Karpas-422 (cell line): ENCODE results near the gene NOVA2. TPM values are rescaled to one million over a fixed set of nuclear protein-coding genes. Genes with fewer than 3 reads are reported as not detected.

ENCODE experiments used
- DNase-seq: peaks from one replicate; pipeline ENCODE4 v3.0.0-alpha.2; 2015
- H2AFZ ChIP-seq: fragments of 200-600 bp; sonication (generic); 2 replicates; pipeline ENCODE4 v1.6.1; 2014; ENCODE audit warnings: antibody characterized with exemption, low read length, mixed read lengths
- H3K27ac ChIP-seq: fragments of 200-600 bp; sonication (generic); 2 replicates; pipeline ENCODE4 v1.5.1; 2014; ENCODE audit warnings: mild to moderate bottlenecking, low read length, moderate library complexity
- H3K27me3 ChIP-seq: fragments of 200-600 bp; sonication (generic); 2 replicates; pipeline ENCODE4 v1.6.1; 2014; ENCODE audit warnings: low read length, mixed read lengths
- H3K36me3 ChIP-seq: fragments of 200-600 bp; sonication (generic); 2 replicates; pipeline ENCODE4 v1.6.1; 2014; ENCODE audit warnings: low read length, mixed read lengths; ENCODE audit not compliant: insufficient read depth
- H3K4me1 ChIP-seq: fragments of 200-600 bp; sonication (generic); 2 replicates; pipeline ENCODE4 v1.6.1; 2014; ENCODE audit warnings: mild to moderate bottlenecking, low read length, mixed read lengths
- H3K4me2 ChIP-seq: fragments of 200-600 bp; sonication (generic); 2 replicates; pipeline ENCODE4 v1.6.1; 2014; ENCODE audit warnings: low read length, low read depth, mild to moderate bottlenecking; ENCODE audit not compliant: poor library complexity, severe bottlenecking
- H3K4me3 ChIP-seq: fragments of 200-600 bp; sonication (generic); 2 replicates; pipeline ENCODE4 v1.5.1; 2014; ENCODE audit warnings: mild to moderate bottlenecking, antibody characterized with exemption, low read length, mixed read lengths
- H3K79me2 ChIP-seq: fragments of 200-600 bp; sonication (generic); 2 replicates; pipeline ENCODE4 v1.6.1; 2014; ENCODE audit warnings: mild to moderate bottlenecking, low read length, mixed read lengths
- H3K9ac ChIP-seq: fragments of 200-600 bp; sonication (generic); 2 replicates; pipeline ENCODE4 v1.6.0; 2014; ENCODE audit warnings: low read length
- H3K9me2 ChIP-seq: fragments of 200-600 bp; sonication (generic), shearing (Covaris generic); replicated peaks from 2 replicates; pipeline ENCODE4 v1.6.0; 2014; ENCODE audit warnings: mild to moderate bottlenecking, low read length, moderate library complexity; ENCODE audit not compliant: insufficient read depth
- H3K9me3 ChIP-seq: fragments of 300-700, 200-600 bp; sonication (generic); 2 replicates; pipeline ENCODE4 v1.6.1; 2014; ENCODE audit warnings: low read length, mixed read lengths
- H4K20me1 ChIP-seq: fragments of 200-600 bp; sonication (generic); 2 replicates; pipeline ENCODE4 v1.6.1; 2014; ENCODE audit warnings: mild to moderate bottlenecking, antibody characterized with exemption, low read length, low read depth; ENCODE audit not compliant: insufficient read depth
- total RNA-seq: library from RNA; depleted of rRNA; stranded (reverse); fragments of >200 nt; shearing (Covaris generic); gene quantifications from 2 replicates; pipeline ENCODE4 v1.2.3, GENCODE V29; 2014; ENCODE audit warnings: low replicate concordance

NOVA2 gene
- total RNA-seq, 1 experiment from 2014 or later = not detected

DNA sequence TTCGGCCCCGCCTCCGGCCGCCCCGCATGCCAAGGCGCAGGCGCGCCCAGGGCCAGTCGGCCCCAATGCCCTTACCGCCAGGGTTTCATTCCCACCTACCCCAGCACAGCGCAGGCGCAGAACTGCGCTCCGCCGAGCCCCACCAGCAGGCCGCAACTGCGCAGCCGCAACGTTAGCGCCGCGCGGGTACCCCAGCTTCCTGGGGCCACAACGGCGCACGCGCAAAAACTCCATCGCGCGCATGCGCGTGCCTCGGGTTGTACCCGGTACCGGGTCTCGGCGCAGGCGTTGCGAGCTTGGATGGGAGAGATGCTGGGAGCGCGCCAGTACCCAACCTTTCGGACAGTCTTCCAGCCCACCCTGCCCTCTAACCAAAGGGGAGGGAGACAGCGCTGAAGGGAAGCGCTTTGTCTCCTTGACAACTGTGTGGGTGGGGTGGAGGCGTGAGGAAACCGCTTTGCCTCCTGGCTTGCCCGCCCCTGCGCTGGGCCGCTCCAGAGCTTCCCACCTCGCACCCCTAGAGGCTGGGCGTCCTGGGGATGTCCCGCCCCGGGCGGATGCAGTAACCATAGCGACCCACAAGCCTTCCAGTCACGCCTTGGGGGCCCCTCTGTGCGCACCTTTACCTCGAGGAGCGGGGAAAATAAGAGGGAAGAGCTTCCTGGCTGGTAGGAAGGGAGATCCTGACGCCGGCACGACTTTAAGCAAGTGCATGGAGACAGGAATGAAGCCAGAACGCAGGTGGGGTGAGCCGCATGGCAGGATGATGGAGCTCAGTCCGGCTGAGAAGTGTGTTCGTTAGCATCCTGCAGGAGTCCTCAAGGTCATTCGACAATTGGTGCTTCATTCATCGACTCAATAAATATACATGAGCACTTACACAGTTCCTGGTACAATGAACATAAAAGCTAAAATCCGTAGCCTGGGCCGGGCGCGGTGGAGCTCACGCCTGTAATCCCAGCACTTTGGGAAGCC, 70.7 kb downstream of the NOVA2 start:
- Histone ChIP-seq H4K20me1 (no peaks in the 10 kb centered on the region), H2AFZ (peak overlapping the region; percentile 54; the same call in 1 of the 2 replicates), H3K4me1 (peaks cover 20% of the 10 kb centered on the region), H3K36me3 (peaks cover 8% of the 10 kb centered on the region; the same call in 1 of the 2 replicates), H3K4me2 (peak overlapping the region; percentile 85), H3K27me3 (no peaks in the 10 kb centered on the region), H3K79me2 (peaks cover 26% of the 10 kb centered on the region), H3K9ac (peak overlapping the region; percentile 99), H3K9me2 (no peaks in the 10 kb centered on the region), H3K4me3 (peak overlapping the region; percentile 100), H3K9me3 (no peaks in the 10 kb centered on the region), H3K27ac (peak overlapping the region; percentile 50)
- peak; percentile 99 for DNase-seq

- H3K79me2 ChIP-seq = peaks cover 26% of the 10 kb centered on the region
- peak within 1 kb of the TSS; percentile 62 for H3K27ac ChIP-seq
- H2AFZ ChIP-seq = peak within 1 kb of the TSS; percentile 93
- peak within 1 kb of the TSS; percentile 100 for H3K4me3 ChIP-seq
- H4K20me1 ChIP-seq = no peaks in the 10 kb centered on the region
- peak; percentile 64 for DNase-seq
- H3K36me3 ChIP-seq = peaks cover 8% of the 10 kb centered on the region; the same call in 1 of the 2 replicates
- no peaks in the 10 kb centered on the region for H3K27me3 ChIP-seq
- H3K9me2 ChIP-seq = no peaks in the 10 kb centered on the region
- H3K9ac ChIP-seq = peak within 1 kb of the TSS; percentile 99
- H3K9me3 ChIP-seq = no peaks in the 10 kb centered on the region
- peaks cover 20% of the 10 kb centered on the region for H3K4me1 ChIP-seq
- H3K4me2 ChIP-seq = peak within 1 kb of the TSS; percentile 85
These were observed 71.6 kb downstream of the NOVA2 start, which contains the start of gene MYPOP for GRCh38 chr19:45901912-45902650. TSS of gene MYPOP (minus strand) at chr19:45902613. CDS start at chr19:45901773, 840 bp downstream.

GRCh38 chr19:45901432-45901911, 72.2 kb downstream of the NOVA2 start:
- peak overlapping the region; percentile 99 for H3K9ac ChIP-seq
- H3K27me3 ChIP-seq = no peaks in the 10 kb centered on the region
- peak overlapping the region; percentile 100 for H3K4me3 ChIP-seq
- peaks cover 26% of the 10 kb centered on the region for H3K79me2 ChIP-seq
- H3K4me2 ChIP-seq = peak overlapping the region; percentile 85
- H3K9me2 ChIP-seq = no peaks in the 10 kb centered on the region
- no peaks in the 10 kb centered on the region for H3K9me3 ChIP-seq
- no peaks in the 10 kb centered on the region for H4K20me1 ChIP-seq
- H3K36me3 ChIP-seq = peaks cover 8% of the 10 kb centered on the region; the same call in 1 of the 2 replicates
- H2AFZ ChIP-seq = no peak overlapping the region
- no peak for DNase-seq
- no peak overlapping the region for H3K27ac ChIP-seq
- peaks cover 20% of the 10 kb centered on the region for H3K4me1 ChIP-seq

DNA sequence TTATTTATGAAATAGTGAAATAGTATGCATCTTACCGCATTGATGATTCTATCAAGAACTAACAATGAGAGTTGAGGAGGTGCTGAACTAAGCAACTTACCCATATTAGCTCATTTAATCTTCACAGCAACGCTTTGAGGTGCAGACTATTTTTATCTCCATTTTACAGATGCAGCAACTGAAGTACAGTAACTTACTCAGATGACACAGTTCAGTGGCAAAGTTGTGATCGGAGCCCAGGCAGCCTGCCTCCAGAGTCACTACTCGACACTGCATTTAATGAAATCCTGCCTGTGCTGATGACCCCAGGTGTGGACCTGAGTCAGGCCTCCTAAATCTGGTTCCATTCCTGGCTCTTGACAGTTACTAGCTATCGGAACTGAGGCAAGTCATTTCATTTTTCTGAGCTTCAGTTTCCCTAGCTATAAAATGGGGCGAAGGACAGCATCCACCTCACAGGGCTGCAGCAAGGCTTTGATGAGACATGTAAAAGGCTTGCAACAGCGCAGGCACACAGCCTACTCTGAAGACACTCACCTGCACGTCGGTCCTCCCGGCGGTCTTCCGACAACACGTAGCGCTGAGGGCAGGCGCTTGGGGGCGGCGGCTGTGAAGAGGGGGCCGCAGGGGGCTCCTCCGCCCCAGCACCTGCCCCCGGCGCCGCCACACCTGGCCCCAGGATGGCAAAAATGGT, 72.8 kb downstream of the NOVA2 start:
- no peak overlapping the region for H2AFZ ChIP-seq
- H3K4me3 ChIP-seq = peak overlapping the region; percentile 100
- H3K4me1 ChIP-seq = peaks cover 20% of the 10 kb centered on the region
- DNase-seq = no peak
- H3K4me2 ChIP-seq = peak overlapping the region; percentile 85
- H3K27me3 ChIP-seq = no peaks in the 10 kb centered on the region
- no peaks in the 10 kb centered on the region for H3K9me2 ChIP-seq
- H3K27ac ChIP-seq = no peak overlapping the region
- H3K36me3 ChIP-seq = peaks cover 8% of the 10 kb centered on the region; the same call in 1 of the 2 replicates
- 0 out of 2 replicates have a peak overlapping the region, but pooled peaks have one; percentile 99 for H3K9ac ChIP-seq
- no peaks in the 10 kb centered on the region for H4K20me1 ChIP-seq
- peaks cover 26% of the 10 kb centered on the region for H3K79me2 ChIP-seq
- no peaks in the 10 kb centered on the region for H3K9me3 ChIP-seq

- H3K27me3 ChIP-seq = no peaks in the 10 kb centered on the region
- H3K27ac ChIP-seq = no peak overlapping the region
- H3K4me2 ChIP-seq = no peak overlapping the region
- H2AFZ ChIP-seq = no peak overlapping the region
- no peak overlapping the region for H3K4me3 ChIP-seq
- H3K36me3 ChIP-seq = peaks cover 8% of the 10 kb centered on the region; the same call in 1 of the 2 replicates
- peaks cover 20% of the 10 kb centered on the region for H3K4me1 ChIP-seq
- H3K9ac ChIP-seq = no peak overlapping the region
- no peaks in the 10 kb centered on the region for H3K9me3 ChIP-seq
- no peak for DNase-seq
- H3K79me2 ChIP-seq = peaks cover 26% of the 10 kb centered on the region
- no peaks in the 10 kb centered on the region for H3K9me2 ChIP-seq
- H4K20me1 ChIP-seq = no peaks in the 10 kb centered on the region
These were observed 73.6 kb downstream of the NOVA2 start for GRCh38 chr19:45899919-45900589.

GRCh38 chr19:45899253-45899652, 74.4 kb downstream of the NOVA2 start:
- Histone ChIP-seq H4K20me1 (no peaks in the 10 kb centered on the region), H3K9me3 (no peaks in the 10 kb centered on the region), H3K27me3 (no peaks in the 10 kb centered on the region), H3K4me2 (no peak overlapping the region), H2AFZ (no peak overlapping the region), H3K27ac (no peak overlapping the region), H3K79me2 (peaks cover 26% of the 10 kb centered on the region), H3K36me3 (peaks cover 8% of the 10 kb centered on the region; the same call in 1 of the 2 replicates), H3K4me3 (no peak overlapping the region), H3K9me2 (no peaks in the 10 kb centered on the region), H3K4me1 (peaks cover 20% of the 10 kb centered on the region), H3K9ac (no peak overlapping the region)
- no peak for DNase-seq

DNA sequence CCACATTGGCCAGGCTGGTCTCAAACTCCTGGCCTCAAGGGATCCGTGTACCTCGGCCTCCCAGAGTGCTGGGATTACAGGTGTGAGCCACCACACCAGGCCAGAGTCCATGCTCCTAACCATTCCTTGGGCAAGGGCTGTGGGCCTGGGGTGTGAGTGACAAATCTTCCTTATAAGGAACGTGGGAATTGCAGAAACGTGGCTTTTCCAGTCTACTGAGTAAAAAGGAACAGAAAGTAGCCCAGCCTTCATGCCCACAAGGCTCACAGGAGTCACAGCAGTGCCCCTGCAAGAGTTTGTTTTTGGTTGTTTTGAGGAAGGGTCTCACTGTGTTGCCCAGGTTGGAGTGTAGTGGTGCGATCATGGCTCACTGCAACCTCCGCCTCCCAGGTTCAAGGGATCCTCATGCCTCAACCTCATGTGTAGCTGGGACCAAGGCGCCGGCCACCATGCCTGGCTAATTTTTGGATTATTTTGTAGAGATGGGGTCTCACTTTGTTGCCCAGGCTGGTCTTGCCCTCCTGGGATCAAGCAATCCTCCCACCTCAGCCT, 76.3 kb downstream of the NOVA2 start:
- Histone ChIP-seq H3K4me2 (no peak overlapping the region), H2AFZ (no peak overlapping the region), H3K9me2 (no peaks in the 10 kb centered on the region), H3K4me3 (no peak overlapping the region), H3K9ac (no peak overlapping the region), H3K27me3 (no peaks in the 10 kb centered on the region), H4K20me1 (no peaks in the 10 kb centered on the region), H3K9me3 (no peaks in the 10 kb centered on the region), H3K4me1 (peaks cover 13% of the 10 kb centered on the region), H3K36me3 (peaks cover 8% of the 10 kb centered on the region; the same call in 1 of the 2 replicates), H3K27ac (no peak overlapping the region), H3K79me2 (peaks cover 26% of the 10 kb centered on the region)
- DNase-seq = no peak
